ENCODE data around the gene RAD21L1.

Gene RAD21L1

DNA sequence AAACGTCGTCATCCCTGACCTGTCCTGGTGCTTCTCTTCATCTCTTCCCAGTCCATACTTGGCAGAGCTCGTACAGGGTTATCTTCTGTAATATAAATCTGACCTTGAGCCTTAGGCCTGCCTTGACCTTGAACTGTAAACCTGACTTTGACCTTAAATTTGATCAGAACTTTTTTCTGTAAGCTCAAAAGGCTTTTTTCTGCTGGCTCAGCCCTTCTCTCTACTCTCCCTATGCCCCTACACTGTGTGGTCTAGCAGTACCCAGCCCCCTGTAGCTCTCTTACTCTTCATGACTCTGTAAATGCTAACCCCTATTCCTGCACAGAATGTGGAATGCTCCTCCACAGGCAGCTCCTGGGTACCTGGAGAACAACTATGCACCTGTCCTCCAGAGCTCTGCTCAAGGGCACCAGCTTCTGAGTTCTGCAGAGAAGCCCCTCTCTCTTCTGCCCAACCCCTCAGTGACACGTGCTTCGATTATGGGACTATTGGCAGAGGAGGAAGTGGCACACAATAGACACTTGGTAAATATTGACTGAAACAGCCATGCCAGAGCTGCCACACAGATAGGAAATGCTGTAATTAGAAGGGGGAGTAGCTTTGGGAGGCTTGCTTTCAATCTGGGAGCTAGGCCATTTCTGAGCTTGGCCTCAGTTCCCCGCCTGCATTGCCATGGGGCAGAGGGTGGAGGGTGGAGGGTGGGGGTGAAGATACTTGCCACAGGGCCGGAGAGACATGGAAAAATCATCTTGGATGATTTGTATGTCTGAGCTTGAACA is 55.6 kb downstream of the RAD21L1 start:
- TF ChIP-seq, protein P1, sequence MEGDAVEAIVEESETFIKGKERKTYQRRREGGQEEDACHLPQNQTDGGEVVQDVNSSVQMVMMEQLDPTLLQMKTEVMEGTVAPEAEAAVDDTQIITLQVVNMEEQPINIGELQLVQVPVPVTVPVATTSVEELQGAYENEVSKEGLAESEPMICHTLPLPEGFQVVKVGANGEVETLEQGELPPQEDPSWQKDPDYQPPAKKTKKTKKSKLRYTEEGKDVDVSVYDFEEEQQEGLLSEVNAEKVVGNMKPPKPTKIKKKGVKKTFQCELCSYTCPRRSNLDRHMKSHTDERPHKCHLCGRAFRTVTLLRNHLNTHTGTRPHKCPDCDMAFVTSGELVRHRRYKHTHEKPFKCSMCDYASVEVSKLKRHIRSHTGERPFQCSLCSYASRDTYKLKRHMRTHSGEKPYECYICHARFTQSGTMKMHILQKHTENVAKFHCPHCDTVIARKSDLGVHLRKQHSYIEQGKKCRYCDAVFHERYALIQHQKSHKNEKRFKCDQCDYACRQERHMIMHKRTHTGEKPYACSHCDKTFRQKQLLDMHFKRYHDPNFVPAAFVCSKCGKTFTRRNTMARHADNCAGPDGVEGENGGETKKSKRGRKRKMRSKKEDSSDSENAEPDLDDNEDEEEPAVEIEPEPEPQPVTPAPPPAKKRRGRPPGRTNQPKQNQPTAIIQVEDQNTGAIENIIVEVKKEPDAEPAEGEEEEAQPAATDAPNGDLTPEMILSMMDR (IDR thresholded peaks at IDR 0.05; ENCODE audit: low read depth, low read length): no peak
- H3K4me3 ChIP-seq (ENCODE audit: low read depth, low read length): no peak overlapping the region
- no peak for DNase-seq (ENCODE audit: low read depth, low spot score)
- in situ Hi-C loops (cut with HindIII; ENCODE audit: low sequenced_read_pairs): no loop called here

DNA sequence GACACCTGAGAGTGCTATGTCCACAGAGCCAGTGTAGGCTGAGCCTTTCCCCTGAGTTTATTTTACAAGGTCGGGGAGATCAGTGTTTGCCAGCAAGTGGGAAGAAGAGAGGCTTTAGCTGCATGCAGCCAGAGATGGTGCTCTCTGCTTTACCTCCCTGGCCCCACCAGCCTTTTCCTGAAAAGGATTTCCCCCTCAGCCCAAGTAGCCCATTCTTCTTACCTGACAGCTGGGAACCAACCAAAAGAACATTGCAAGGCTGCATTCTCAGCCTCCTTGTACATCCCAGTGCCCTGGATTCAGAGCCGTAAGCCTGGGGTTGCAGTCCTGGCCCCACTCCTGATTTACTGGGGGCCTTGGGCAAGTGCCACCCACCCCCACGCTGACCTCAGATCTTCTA is 57.1 kb downstream of the RAD21L1 start:
- no peak for DNase-seq (ENCODE audit: low read depth, low spot score)
- in situ Hi-C loops (cut with HindIII; ENCODE audit: low sequenced_read_pairs): no loop called here
- TF ChIP-seq, protein P1 (IDR thresholded peaks at IDR 0.05; ENCODE audit: low read depth, low read length): no peak
- H3K4me3 ChIP-seq (ENCODE audit: low read depth, low read length): no peak overlapping the region

DNA sequence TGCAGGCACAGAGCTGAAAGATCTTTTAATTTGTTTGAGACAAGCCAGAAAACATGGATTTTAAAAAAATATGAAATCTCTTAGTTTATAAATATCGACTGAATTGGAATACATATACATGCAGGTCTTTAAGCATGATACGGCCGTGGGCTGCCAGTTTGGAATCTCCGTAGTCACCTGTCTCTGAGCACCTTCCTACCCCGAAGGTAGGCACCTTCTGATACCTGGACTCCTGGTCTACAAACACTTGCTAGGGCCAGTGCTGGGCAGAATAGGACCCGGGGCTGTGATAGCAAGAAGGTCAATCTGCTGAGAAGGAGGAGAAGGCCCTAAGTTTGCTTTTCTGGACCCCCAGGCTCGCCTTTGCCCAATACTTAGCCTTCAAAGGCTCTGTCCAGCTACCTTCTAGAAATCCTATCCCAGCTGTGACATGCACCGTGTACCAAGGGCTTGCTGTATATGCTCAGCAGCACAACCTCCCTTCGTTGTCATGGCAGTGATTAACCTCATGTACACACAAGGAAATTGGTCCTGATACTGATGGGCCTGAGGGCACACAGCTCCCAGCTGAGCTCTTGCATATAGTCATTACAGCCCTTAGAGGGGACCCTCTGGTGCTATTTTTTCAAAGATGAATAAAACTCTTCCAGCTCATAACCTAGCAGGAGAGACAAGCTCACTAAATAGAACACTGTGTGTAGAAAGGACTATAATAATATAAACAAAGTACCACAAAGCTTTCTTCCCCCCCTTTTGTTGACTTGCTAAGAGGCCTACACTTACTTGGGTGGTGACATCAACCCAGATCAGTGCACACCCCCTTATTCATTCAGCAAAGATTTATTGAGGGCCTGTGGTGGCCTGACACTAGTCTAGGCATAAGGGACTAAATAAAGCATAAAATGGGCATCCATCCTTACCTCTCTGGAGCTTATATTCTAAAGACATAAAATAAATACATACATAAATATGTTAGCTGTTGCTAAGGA is 58.0 kb downstream of the RAD21L1 start:
- in situ Hi-C loops (cut with HindIII; ENCODE audit: low sequenced_read_pairs): no loop called here
- TF ChIP-seq, protein P1 (IDR thresholded peaks at IDR 0.05; ENCODE audit: low read depth, low read length): no peak
- DNase-seq (ENCODE audit: low read depth, low spot score): no peak
- H3K4me3 ChIP-seq (ENCODE audit: low read depth, low read length): no peak overlapping the region

DNA sequence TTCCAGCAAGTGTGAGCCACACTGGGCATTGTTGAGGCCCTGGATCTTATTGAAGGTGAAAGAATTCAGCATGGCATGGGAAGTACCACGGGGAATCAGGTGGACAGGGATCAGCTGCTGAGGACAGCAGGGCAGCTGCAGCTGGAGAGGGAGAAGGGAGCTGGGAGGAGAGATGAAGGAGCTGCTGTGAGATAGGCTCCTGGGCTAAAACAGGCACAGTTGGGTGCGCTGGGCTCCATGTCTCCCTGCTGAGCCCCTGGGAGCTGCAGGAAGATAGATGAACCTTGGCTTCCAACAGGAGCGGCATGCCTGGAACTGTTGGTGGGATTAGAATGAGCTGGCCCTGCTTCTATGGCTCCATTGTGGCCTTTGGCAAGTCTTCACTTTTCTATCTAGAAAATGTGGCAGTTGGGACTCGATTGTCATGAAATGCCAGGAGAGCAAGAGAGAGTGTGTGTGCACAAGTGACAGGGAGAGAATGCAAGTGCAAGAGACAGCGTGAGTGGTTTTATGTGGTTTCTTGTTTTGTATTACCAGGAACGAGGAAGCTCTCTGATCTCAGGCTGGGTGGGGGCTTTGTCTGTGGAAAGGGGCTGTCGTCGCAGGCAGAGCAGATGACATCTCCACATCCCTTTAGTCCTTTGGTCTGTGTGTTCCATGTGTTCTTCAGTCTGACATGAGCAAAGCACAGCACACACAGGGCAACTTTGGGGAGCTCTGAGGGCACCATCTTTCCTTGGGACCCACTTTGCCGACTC is 60.6 kb downstream of the RAD21L1 start:
- no peak for DNase-seq (ENCODE audit: low read depth, low spot score)
- in situ Hi-C loops (cut with HindIII; ENCODE audit: low sequenced_read_pairs): no loop called here
- TF ChIP-seq, protein P1 (IDR thresholded peaks at IDR 0.05; ENCODE audit: low read depth, low read length): no peak
- H3K4me3 ChIP-seq (ENCODE audit: low read depth, low read length): no peak overlapping the region

DNA sequence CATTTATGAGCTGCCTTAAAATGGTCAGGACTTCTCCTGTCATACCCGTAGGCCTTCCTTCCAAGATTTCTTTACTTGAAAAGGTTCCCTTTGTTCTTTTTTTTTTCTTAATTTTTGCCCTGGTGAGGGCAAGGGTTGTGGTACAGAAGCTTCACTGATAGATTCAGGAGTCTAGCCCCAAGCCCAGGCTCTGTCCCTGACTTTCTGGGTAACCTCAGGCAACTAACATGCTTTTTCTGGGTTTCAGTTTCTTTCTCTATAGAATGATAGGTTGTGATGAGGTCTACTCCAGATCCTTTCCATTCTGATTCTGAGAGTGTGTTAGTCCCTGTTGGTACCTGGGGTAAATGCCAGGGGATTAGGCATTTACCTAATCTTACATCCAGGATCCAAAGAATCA is 61.5 kb downstream of the RAD21L1 start:
- TF ChIP-seq, protein P1 (IDR thresholded peaks at IDR 0.05; ENCODE audit: low read depth, low read length): no peak
- in situ Hi-C loops (cut with HindIII; ENCODE audit: low sequenced_read_pairs): no loop called here
- no peak overlapping the region for H3K4me3 ChIP-seq (ENCODE audit: low read depth, low read length)
- DNase-seq (ENCODE audit: low read depth, low spot score): no peak
